GOT3 (cell line): Measurements from ENCODE around the gene SLC8A3.

Experiments used
- DNase-seq: peaks from one replicate; lab custom pipeline; 2025; ENCODE audit warnings: mixed read lengths; lab: John Stamatoyannopoulos, UW

SLC8A3 gene

GRCh38 chr14:70177081-70177800 lies 11.5 kb downstream of the SLC8A3 start:
- no peak for DNase-seq

DNA sequence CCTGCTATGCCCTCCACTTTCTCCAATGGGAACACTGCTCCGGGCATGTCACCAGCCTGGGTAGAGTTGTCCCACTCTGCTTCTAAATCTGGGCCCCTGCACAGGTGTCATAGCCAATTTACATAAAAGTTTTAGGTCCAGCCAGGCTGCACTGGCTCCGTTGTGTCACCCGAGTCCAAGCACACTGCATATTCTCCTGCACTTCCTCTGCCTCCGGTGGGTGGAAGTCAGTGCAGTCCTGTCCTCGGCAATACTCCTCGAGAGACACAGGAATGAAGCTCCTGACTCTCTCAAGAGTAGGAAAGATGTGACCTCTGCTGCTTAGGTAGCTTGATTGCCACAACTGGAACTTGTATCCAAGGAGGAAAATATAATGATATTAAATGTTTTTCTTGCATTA lies 15.2 kb downstream of the SLC8A3 start:
- no peak for DNase-seq

GRCh38 chr14:70171726-70172125 lies 17.0 kb downstream of the SLC8A3 start:
- no peak for DNase-seq

GRCh38 chr14:70170976-70171375 lies 17.8 kb downstream of the SLC8A3 start:
- DNase-seq: no peak

- no peak for DNase-seq
These were observed 20.3 kb downstream of the SLC8A3 start for GRCh38 chr14:70168406-70168805.

GRCh38 chr14:70166530-70167203 lies 22.1 kb downstream of the SLC8A3 start:
- DNase-seq: no peak

DNA sequence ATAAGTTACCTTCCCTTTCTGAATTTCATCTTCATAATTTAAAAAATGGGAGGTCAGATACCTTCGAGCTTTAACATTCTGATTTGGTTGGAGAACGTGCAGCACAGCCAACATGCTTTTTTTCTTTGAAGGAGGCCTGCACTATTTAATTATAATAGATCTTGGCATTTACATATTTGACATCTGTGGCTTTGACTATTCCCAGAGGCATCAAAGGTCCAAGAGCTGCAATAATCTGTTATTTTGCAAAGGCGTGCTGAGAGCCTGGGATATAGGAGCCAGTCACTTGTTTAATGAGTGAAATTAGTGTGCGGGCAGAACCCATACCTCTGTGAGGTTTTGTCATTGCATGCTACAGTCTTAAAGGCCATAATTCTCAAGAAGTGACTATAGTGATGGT lies 26.4 kb downstream of the SLC8A3 start:
- no peak for DNase-seq

- DNase-seq: no peak
These were observed 32.2 kb downstream of the SLC8A3 start for GRCh38 chr14:70156592-70156991.

DNA sequence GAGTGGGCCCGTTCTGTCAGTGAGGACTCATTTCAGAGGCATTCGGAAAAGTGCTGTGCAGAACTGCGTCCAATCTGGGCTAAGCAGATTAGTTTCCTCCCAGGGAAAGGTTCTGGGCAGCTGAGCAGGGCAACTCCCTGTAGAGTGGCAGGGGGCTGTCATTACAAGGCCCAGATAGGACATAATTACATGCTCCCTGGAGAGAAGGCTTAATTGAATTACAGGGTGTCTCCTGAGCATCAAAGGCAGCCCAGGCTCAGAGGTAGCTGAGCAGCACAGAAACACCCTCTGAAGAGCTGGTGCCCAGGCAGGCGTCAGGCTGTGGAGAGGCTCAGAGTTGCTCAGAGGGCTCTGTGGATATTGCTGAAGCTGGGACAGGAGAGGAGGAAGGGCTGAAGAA lies 36.0 kb downstream of the SLC8A3 start:
- DNase-seq: no peak

- no peak for DNase-seq
These were observed 36.7 kb downstream of the SLC8A3 start for GRCh38 chr14:70152081-70152480.

- no peak for DNase-seq
These were observed 39.1 kb downstream of the SLC8A3 start for GRCh38 chr14:70149596-70150165.

DNA sequence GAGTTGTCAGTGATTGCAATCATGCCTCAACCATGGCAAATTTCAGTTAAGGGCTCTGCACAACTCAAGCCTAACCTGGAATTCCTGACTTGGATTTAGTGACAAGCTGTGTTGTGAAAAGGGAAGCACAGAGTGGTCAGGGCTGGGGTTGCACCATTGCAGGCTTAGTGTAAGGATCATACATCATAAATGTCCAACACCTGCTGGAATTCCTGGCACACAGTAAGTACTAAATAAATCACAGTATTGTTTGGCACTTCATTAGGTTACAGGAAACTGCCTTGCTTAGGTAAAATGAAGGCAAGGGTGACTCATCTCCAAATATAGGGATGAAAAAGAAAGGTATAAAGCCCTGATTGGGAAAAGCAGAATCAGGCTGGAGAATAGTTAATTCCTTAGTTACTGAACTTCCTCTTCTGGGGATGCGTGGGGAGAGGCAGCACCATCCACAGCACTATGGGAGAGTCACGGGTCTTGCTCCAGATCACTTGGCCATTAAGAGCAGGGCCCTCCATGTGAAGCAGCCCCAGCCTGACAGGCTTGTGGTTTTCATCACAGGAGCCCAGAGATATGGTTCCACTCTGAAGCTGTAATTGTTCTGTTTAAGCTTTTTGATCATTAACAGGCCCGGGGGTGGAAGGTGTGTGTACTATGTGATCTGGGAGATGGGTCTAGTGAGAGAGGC lies 39.7 kb downstream of the SLC8A3 start:
- DNase-seq: no peak

DNA sequence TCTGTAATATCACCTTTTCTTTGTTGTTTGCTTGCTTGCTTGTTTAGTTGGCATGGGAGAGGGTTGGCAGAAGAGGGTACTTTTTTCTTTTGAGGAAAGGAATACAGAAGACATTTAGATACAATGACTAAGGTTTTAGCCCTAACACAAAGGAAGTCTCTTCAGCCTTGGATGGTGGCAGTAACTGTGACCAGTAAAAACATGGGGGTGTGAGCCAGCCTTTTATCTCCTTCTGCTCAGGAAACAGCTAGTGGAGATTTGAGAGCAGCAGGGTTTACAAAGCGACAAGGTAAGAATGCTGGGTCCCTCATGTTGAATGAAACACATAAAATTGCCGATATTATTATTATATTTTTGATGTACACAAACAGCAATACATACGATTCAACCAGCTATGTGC lies 40.4 kb downstream of the SLC8A3 start:
- no peak for DNase-seq

GRCh38 chr14:70144046-70144445 lies 44.7 kb downstream of the SLC8A3 start:
- DNase-seq: no peak

DNA sequence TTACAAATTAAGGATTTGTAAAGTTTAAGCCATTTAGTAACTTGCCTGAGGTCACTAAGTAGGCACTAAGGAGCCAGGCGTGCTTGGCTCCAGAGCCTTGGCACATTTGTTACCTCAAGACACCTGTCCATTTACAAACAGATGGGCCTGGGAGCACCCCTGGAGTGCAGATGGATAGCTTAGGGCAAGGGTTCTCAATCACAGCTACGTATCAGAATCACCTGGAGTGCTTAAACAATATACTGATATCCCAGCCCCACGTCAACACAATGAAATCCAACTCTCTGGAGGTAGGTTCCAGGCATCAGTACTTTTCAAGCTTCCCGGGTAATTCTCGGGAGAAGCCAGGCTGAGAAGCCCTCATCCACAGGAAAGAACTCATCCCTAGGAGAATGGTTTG lies 45.4 kb downstream of the SLC8A3 start:
- no peak for DNase-seq

GRCh38 chr14:70140614-70141013 lies 48.1 kb downstream of the SLC8A3 start:
- DNase-seq: no peak

- no peak for DNase-seq
These were observed 49.4 kb downstream of the SLC8A3 start for GRCh38 chr14:70139384-70139783.

GRCh38 chr14:70137788-70138187 lies 51.0 kb downstream of the SLC8A3 start:
- no peak for DNase-seq

DNA sequence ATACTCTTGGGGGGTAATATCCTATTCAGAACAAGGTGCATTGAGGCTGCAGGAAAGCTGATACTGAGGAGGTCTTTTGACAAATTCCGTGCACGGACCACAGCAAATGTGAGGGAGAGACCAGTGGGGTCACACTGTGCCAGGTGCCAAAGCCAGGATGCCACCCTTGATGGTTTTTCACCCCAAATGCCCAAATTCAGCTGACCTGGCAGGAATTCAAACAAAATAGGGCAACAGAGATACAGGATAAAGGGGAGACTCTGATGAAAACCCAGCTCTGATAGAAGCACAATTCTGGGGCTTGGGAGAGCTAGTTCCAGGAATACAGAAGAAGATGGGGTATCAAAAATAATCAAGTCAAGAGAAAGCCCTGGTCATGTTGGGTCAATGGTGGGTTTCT lies 55.3 kb downstream of the SLC8A3 start:
- no peak for DNase-seq

DNA sequence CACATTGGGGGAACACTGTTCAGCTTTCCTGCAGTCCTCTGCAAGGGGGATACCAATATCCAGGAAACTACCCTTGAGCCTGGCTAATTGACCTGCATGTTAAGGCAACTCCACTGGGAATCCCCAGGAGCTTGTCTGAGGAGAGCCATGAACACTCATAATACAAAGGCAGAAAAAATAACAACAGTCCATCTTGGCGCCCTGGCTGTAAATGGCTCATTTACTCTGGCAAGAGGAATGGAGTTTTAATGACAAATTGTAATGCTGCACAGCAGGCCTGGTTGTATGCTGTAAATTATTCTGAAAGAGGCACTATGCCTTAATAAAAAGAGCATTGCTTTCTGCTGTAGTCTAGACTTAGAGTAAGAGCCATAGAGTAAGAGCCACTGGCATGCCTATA lies 58.3 kb downstream of the SLC8A3 start:
- no peak for DNase-seq

DNA sequence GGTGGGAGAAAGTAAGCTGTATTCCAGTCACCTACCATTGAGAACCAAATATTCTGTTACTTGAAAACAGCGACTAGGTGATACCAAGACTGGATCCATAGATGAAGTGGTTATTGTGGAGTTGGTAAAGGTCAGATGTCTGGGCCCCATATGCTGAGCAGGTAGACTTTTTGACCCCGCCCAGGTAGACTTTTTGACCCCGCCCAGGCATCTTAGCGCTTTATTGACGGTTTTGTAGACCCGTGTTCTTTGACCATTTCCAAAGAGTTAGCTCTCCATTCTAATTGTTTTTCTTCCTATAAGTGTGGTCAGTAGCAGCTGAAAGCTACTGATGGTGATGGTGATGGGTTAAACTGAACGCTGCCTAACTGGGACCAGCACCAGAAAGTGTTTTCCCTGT lies 61.6 kb downstream of the SLC8A3 start:
- no peak for DNase-seq

GRCh38 chr14:70123796-70124195 lies 65.0 kb downstream of the SLC8A3 start:
- no peak for DNase-seq

DNA sequence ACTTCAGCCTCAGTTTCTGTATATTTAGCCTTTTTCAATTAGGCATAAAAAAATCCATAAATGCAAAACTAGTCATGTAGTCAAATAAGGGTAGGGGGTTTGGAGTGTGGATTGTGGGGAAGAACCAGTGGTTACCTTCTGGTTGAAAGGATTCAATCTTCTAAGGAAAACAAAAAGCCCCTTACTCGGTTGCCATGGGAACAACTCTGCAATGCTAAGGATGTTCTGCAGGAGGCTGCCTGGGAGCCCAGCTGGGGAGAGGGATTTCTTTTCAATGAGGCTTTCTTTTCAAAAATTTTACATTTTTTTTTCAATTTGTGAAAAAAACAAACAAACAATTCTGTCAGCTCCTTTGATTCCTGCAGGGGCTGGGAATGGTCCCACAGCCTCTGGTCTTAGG lies 67.2 kb downstream of the SLC8A3 start:
- DNase-seq: no peak
